ENCODE measurements around the gene IL1RAPL2.

- TF ChIP-seq CTCF (IDR thresholded peaks at IDR 0.05) = no peak
- TF ChIP-seq NPAS2 (CRISPR knock-in tag; IDR thresholded peaks at IDR 0.05; ENCODE audit: borderline replicate concordance) = no peak
- no peak for TF ChIP-seq POLR2A (IDR thresholded peaks at IDR 0.05; ENCODE audit: low read length)
- TF ChIP-seq TFCP2L1 (CRISPR knock-in tag; IDR thresholded peaks at IDR 0.05) = no peak
- TF ChIP-seq CEBPB (IDR thresholded peaks at IDR 0.05) = no peak
- no peak for TF ChIP-seq EP300 (IDR thresholded peaks at IDR 0.05)
- TF ChIP-seq RCOR1 (IDR thresholded peaks at IDR 0.05; ENCODE audit: low read depth, low read length) = no peak
- no peak for TF ChIP-seq RAD21 (conservative IDR thresholded peaks at IDR 0.05 in 1 of 2, IDR thresholded peaks at IDR 0.05 in 1 of 2)
- TF ChIP-seq FOSL2 (IDR thresholded peaks at IDR 0.05) = no peak
- no peak for TF ChIP-seq FOSL2 (CRISPR knock-in tag; IDR thresholded peaks at IDR 0.05)
- no peak for TF ChIP-seq RFX5 (IDR thresholded peaks at IDR 0.05)
Observed at GRCh38 chrX:105759598-105759997, 1193.6 kb downstream of the IL1RAPL2 start.
